ENCODE measurements around the gene DECR2. TPM values are rescaled to one million over a fixed set of nuclear protein-coding genes. Genes with fewer than 3 reads are reported as not detected.
"Not testable (repeated sequence)": the region's sequence is repeated elsewhere in the genome, so short reads cannot be mapped to it uniquely, and the experiment has no call there.

The DECR2 gene
- total RNA-seq, 1 experiment from 2014 or later: 52.6 TPM

DNA sequence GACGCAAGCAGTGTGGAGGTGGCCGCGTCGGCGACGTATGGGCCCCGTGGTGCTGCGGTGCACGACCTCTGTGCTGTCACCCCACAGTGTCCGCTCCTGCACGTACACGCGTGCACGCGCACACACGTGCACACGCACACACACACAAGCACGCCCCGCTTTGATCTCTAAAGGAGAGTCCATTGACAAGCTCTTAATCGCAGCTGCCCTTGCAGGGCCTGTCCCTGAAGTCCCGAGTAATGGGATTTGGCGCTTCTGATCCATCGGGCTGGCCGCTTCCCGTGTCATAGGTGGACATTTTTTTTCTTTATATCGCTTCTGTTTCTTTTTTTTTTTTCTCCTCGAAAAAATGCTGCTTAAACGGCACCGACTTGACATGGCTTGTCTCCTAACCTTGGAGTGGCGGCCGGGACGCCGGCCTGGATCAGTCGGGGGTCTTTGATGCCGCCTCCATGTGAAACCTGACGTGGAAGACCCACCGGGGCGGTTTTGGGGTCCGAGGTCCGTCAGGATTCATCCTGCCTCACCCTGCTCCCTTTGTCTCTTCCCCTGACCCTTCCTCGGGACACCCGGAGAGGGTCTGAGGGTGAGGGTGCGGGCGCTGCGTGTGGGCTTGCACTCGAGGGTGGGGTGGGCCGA, 40.9 kb upstream of the DECR2 start:
- no peaks in the 10 kb centered on the region for H3K4me1 Mint-ChIP-seq (ENCODE audit: low read depth, unreplicated experiment)
- ChIA-PET CTCF (no interaction called here), POLR2A (no interaction called here)
- no peaks in the 10 kb centered on the region for H3K9me3 Mint-ChIP-seq (ENCODE audit: unreplicated experiment)
- H3K9me3 ChIP-seq: no peaks in the 10 kb centered on the region
- H3K27me3 ChIP-seq (replicated peaks; ENCODE audit: control insufficient read depth, insufficient read depth, low read length): no peaks in the 10 kb centered on the region
- no peak overlapping the region for H3K4me3 ChIP-seq (ENCODE audit: low read depth, low read length)
- H3K36me3 ChIP-seq (ENCODE audit: control insufficient read depth, insufficient read depth, low read length): no peaks in the 10 kb centered on the region
- intact Hi-C loops (cut with micrococcal nuclease; ENCODE audit: unreplicated experiment): no loop called here
- H3K4me3 Mint-ChIP-seq (ENCODE audit: unreplicated experiment): no peak overlapping the region
- no peak overlapping the region for H3K27ac Mint-ChIP-seq (ENCODE audit: unreplicated experiment)
- no peak for DNase-seq
- no peaks in the 10 kb centered on the region for H3K27me3 Mint-ChIP-seq (ENCODE audit: insufficient read depth, unreplicated experiment)
- BruUV-seq (replicated peaks): no TSS peak
- H3K36me3 Mint-ChIP-seq (ENCODE audit: insufficient read depth, unreplicated experiment): peaks cover 13% of the 10 kb centered on the region
- TF ChIP-seq, protein P1, sequence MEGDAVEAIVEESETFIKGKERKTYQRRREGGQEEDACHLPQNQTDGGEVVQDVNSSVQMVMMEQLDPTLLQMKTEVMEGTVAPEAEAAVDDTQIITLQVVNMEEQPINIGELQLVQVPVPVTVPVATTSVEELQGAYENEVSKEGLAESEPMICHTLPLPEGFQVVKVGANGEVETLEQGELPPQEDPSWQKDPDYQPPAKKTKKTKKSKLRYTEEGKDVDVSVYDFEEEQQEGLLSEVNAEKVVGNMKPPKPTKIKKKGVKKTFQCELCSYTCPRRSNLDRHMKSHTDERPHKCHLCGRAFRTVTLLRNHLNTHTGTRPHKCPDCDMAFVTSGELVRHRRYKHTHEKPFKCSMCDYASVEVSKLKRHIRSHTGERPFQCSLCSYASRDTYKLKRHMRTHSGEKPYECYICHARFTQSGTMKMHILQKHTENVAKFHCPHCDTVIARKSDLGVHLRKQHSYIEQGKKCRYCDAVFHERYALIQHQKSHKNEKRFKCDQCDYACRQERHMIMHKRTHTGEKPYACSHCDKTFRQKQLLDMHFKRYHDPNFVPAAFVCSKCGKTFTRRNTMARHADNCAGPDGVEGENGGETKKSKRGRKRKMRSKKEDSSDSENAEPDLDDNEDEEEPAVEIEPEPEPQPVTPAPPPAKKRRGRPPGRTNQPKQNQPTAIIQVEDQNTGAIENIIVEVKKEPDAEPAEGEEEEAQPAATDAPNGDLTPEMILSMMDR (IDR thresholded peaks at IDR 0.05; ENCODE audit: insufficient read depth in 1 of 2, low read depth in 1 of 2, low read length in 1 of 2, severe bottlenecking in 1 of 2, unreplicated experiment in 1 of 2): no peak
- no peaks in the 10 kb centered on the region for H3K4me1 ChIP-seq

DNA sequence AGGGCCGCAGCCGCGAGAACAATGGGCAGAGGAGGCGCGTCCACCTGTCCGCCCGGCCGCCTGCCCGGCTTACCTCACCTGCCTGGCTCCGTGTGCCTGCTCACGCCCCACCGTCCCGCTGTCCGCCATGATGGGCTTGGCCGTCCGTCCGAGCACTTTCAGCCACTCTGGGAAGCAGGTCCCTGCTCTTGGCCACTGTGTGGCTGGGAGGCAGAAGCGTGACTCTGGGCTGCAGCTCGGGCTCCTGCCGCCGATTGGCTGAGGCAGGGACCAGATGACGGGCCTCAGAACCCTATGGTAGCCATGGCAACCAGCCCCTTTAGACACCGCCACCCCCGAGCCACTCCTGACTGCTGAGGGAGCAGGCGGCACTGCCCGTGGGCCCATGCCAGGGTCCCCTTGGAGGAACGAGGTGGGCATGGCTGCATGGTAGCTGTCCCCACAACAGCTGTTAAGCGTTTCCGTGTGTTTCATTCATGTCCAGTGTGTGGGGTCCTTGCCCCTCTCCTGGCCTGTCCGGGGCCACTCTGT, 40.3 kb upstream of the DECR2 start:
- no peaks in the 10 kb centered on the region for H3K36me3 ChIP-seq (ENCODE audit: control insufficient read depth, insufficient read depth, low read length)
- H3K9me3 ChIP-seq: no peaks in the 10 kb centered on the region
- TF ChIP-seq, protein P1 (IDR thresholded peaks at IDR 0.05; ENCODE audit: insufficient read depth in 1 of 2, low read depth in 1 of 2, low read length in 1 of 2, severe bottlenecking in 1 of 2, unreplicated experiment in 1 of 2): no peak
- ChIA-PET CTCF (interaction anchor here (1.1 to 2.0 kb wide), 5 partner anchors 9 to 295 kb away, joined by 3 to 19 read pairs (median 5); partner anchors contain the start of gene AXIN1), POLR2A (interaction anchor here (0.7 kb wide), 1 partner anchor 9 kb away, joined by 4 read pairs; the partner anchor contains the start of gene AXIN1)
- H3K27ac Mint-ChIP-seq (ENCODE audit: unreplicated experiment): no peak overlapping the region
- no peaks in the 10 kb centered on the region for H3K4me1 ChIP-seq
- no peak overlapping the region for H3K4me3 Mint-ChIP-seq (ENCODE audit: unreplicated experiment)
- no peaks in the 10 kb centered on the region for H3K9me3 Mint-ChIP-seq (ENCODE audit: unreplicated experiment)
- H3K36me3 Mint-ChIP-seq (ENCODE audit: insufficient read depth, unreplicated experiment): peaks cover 13% of the 10 kb centered on the region
- intact Hi-C loops (cut with micrococcal nuclease; ENCODE audit: unreplicated experiment): no loop called here
- DNase-seq: no peak
- H3K4me3 ChIP-seq (ENCODE audit: low read depth, low read length): no peak overlapping the region
- H3K27me3 ChIP-seq (replicated peaks; ENCODE audit: control insufficient read depth, insufficient read depth, low read length): no peaks in the 10 kb centered on the region
- no peaks in the 10 kb centered on the region for H3K4me1 Mint-ChIP-seq (ENCODE audit: low read depth, unreplicated experiment)
- H3K27me3 Mint-ChIP-seq (ENCODE audit: insufficient read depth, unreplicated experiment): no peaks in the 10 kb centered on the region
- BruUV-seq (replicated peaks): no TSS peak

GRCh38 chr16:361872-362701, 39.6 kb upstream of the DECR2 start:
- Mint-ChIP-seq H3K36me3 (ENCODE audit: insufficient read depth, unreplicated experiment) (peaks cover 20% of the 10 kb centered on the region), H3K27me3 (ENCODE audit: insufficient read depth, unreplicated experiment) (no peaks in the 10 kb centered on the region), H3K4me1 (ENCODE audit: low read depth, unreplicated experiment) (no peaks in the 10 kb centered on the region), H3K27ac (ENCODE audit: unreplicated experiment) (no peak overlapping the region), H3K9me3 (ENCODE audit: unreplicated experiment) (no peaks in the 10 kb centered on the region), H3K4me3 (ENCODE audit: unreplicated experiment) (no peak overlapping the region)
- peak; percentile 82 to 84 for DNase-seq
- intact Hi-C loops (cut with micrococcal nuclease; ENCODE audit: unreplicated experiment): loop anchor here (1.0 kb wide), 2 partner anchors 59 to 255 kb away; no protein-coding TSS in a partner anchor
- Histone ChIP-seq H3K4me3 (ENCODE audit: low read depth, low read length) (no peak overlapping the region), H3K9me3 (no peaks in the 10 kb centered on the region), H3K27me3 (replicated peaks; ENCODE audit: control insufficient read depth, insufficient read depth, low read length) (no peaks in the 10 kb centered on the region), H3K4me1 (no peaks in the 10 kb centered on the region), H3K36me3 (ENCODE audit: control insufficient read depth, insufficient read depth, low read length) (no peaks in the 10 kb centered on the region)
- ChIA-PET CTCF (interaction anchor here (0.5 to 2.0 kb wide), 12 partner anchors 8 to 1779 kb away, joined by 3 to 19 read pairs (median 5); partner anchors contain the start of genes AXIN1 and MRPL28), POLR2A (interaction anchor here (0.7 kb wide), 1 partner anchor 9 kb away, joined by 4 read pairs; the partner anchor contains the start of gene AXIN1)
- TF ChIP-seq, protein P1 (IDR thresholded peaks at IDR 0.05; ENCODE audit: insufficient read depth in 1 of 2, low read depth in 1 of 2, low read length in 1 of 2, severe bottlenecking in 1 of 2, unreplicated experiment in 1 of 2): peak; percentile 73 to 91
- BruUV-seq (replicated peaks): no TSS peak

DNA sequence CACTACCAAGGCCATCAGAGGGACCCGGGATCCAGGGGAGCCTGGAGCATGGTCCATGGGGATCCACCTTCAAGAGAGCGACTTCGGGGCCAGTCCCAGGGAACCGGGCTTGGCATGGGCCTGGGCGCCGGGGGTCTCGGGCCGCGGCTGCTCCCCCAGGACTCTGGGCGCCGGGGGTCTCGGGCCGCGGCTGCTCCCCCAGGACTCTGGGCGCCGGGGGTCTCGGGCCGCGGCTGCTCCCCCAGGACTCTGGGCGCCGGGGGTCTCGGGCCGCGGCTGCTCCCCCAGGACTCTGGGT, 39.0 kb upstream of the DECR2 start:
- peaks cover 25% of the 10 kb centered on the region for H3K36me3 Mint-ChIP-seq (ENCODE audit: insufficient read depth, unreplicated experiment)
- H3K4me1 ChIP-seq; H3K36me3 ChIP-seq (ENCODE audit: control insufficient read depth, insufficient read depth, low read length); H3K27me3 ChIP-seq (replicated peaks; ENCODE audit: control insufficient read depth, insufficient read depth, low read length); H3K4me1 Mint-ChIP-seq (ENCODE audit: low read depth, unreplicated experiment); H3K9me3 ChIP-seq; H3K4me3 ChIP-seq (ENCODE audit: low read depth, low read length); DNase-seq; H3K4me3 Mint-ChIP-seq (ENCODE audit: unreplicated experiment); BruUV-seq (replicated peaks); H3K27ac Mint-ChIP-seq (ENCODE audit: unreplicated experiment); H3K9me3 Mint-ChIP-seq (ENCODE audit: unreplicated experiment); H3K27me3 Mint-ChIP-seq (ENCODE audit: insufficient read depth, unreplicated experiment): not testable (repeated sequence)
- POLR2A ChIA-PET: interaction anchor here (0.8 kb wide), 1 partner anchor 32 kb away, joined by 6 read pairs; no protein-coding TSS in a partner anchor
- CTCF ChIA-PET: interaction anchor here (0.5 to 2.0 kb wide), 11 partner anchors 8 to 1778 kb away, joined by 3 to 19 read pairs (median 5); partner anchors contain the start of genes AXIN1 and MRPL28
- intact Hi-C loops (cut with micrococcal nuclease; ENCODE audit: unreplicated experiment): loop anchor here (1.0 kb wide), 2 partner anchors 59 to 255 kb away; no protein-coding TSS in a partner anchor
